GM21447 (cell line): ENCODE data around the gene RNF40.

Source experiments
- ATAC-seq: cut with Tn5 transposase; IDR thresholded peaks from one replicate; pipeline ENCODE4 v1.9.1; 2021; ENCODE audit not compliant: unreplicated experiment

The RNF40 gene

GRCh38 chr16:30740364-30741251, 21.5 kb upstream of the RNF40 start:
- no peak for ATAC-seq

- no peak for ATAC-seq
Measured at GRCh38 chr16:30741461-30741914, 20.6 kb upstream of the RNF40 start.

- ATAC-seq = no peak
Measured at GRCh38 chr16:30743716-30744115, 18.4 kb upstream of the RNF40 start.

- no peak for ATAC-seq
Measured at GRCh38 chr16:30744183-30744582, 17.9 kb upstream of the RNF40 start.

- ATAC-seq = no peak
Measured at GRCh38 chr16:30745082-30745481, 17.0 kb upstream of the RNF40 start.

- ATAC-seq = no peak
Measured at GRCh38 chr16:30746638-30747175, 15.4 kb upstream of the RNF40 start.

GRCh38 chr16:30747331-30747730, 14.8 kb upstream of the RNF40 start:
- no peak for ATAC-seq

- peak; percentile 95 for ATAC-seq
Measured at GRCh38 chr16:30747799-30748633, 14.1 kb upstream of the RNF40 start, which contains the start of gene PHKG2. TSS of gene PHKG2 (plus strand) at chr16:30748425. CDS start at chr16:30748821, 396 bp downstream.

GRCh38 chr16:30748634-30749445, 13.3 kb upstream of the RNF40 start:
- ATAC-seq = peak; percentile 5

GRCh38 chr16:30750201-30750600, 11.9 kb upstream of the RNF40 start:
- no peak for ATAC-seq

- ATAC-seq = no peak
Measured at GRCh38 chr16:30750876-30751465, 11.2 kb upstream of the RNF40 start.

GRCh38 chr16:30753596-30753995, 8.5 kb upstream of the RNF40 start:
- ATAC-seq = no peak

- no peak for ATAC-seq
Measured at GRCh38 chr16:30755955-30756780, 6.0 kb upstream of the RNF40 start.

- ATAC-seq = no peak
Measured at GRCh38 chr16:30756781-30757100, 5.4 kb upstream of the RNF40 start.

- ATAC-seq = no peak
Measured at GRCh38 chr16:30757316-30757715, 4.8 kb upstream of the RNF40 start.

- no peak for ATAC-seq
Measured at GRCh38 chr16:30758988-30759491, 3.1 kb upstream of the RNF40 start.

- ATAC-seq = no peak
Measured at GRCh38 chr16:30760001-30760559, 2.0 kb upstream of the RNF40 start.

GRCh38 chr16:30760577-30761426, 1.3 kb upstream of the RNF40 start:
- ATAC-seq = no peak
